SIG-M5 treated with dmso at 0.1 percent for 504 hours (cell line): ENCODE measurements around the gene TMEM204.

Experiments used
- DNase-seq: peaks from one replicate; lab custom pipeline; 2025; ENCODE audit not compliant: unreplicated experiment; lab: John Stamatoyannopoulos, UW

Gene TMEM204

GRCh38 chr16:1499756-1500464 is 33.6 kb upstream of the TMEM204 start:
- DNase-seq, result no peak

- no peak for DNase-seq
These were observed 32.9 kb upstream of the TMEM204 start for GRCh38 chr16:1500465-1501150.

GRCh38 chr16:1501630-1502029 is 31.8 kb upstream of the TMEM204 start:
- no peak for DNase-seq

- DNase-seq, result no peak
These were observed 31.1 kb upstream of the TMEM204 start for GRCh38 chr16:1502092-1503004.

GRCh38 chr16:1503110-1503955 is 30.1 kb upstream of the TMEM204 start:
- DNase-seq, result no peak

GRCh38 chr16:1505073-1505844 is 28.2 kb upstream of the TMEM204 start:
- DNase-seq, result no peak

GRCh38 chr16:1505912-1506311 is 27.6 kb upstream of the TMEM204 start:
- DNase-seq, result no peak

GRCh38 chr16:1506494-1507213 is 26.8 kb upstream of the TMEM204 start:
- DNase-seq, result no peak

- no peak for DNase-seq
These were observed 24.8 kb upstream of the TMEM204 start for GRCh38 chr16:1508494-1509187.

- no peak for DNase-seq
These were observed 23.9 kb upstream of the TMEM204 start for GRCh38 chr16:1509307-1510221.

GRCh38 chr16:1510272-1510671 is 23.2 kb upstream of the TMEM204 start:
- no peak for DNase-seq

- no peak for DNase-seq
These were observed 22.5 kb upstream of the TMEM204 start for GRCh38 chr16:1510941-1511351.

- no peak for DNase-seq
These were observed 21.6 kb upstream of the TMEM204 start for GRCh38 chr16:1511662-1512569.

GRCh38 chr16:1512774-1513173 is 20.7 kb upstream of the TMEM204 start:
- no peak for DNase-seq

GRCh38 chr16:1514507-1514906 is 19.0 kb upstream of the TMEM204 start:
- no peak for DNase-seq

GRCh38 chr16:1518626-1519135 is 14.8 kb upstream of the TMEM204 start:
- no peak for DNase-seq
